Stimulated activated CD4-positive, alpha-beta T cell treated with anti-CD3 and anti-CD28 coated beads, Interleukin-2, amount 100 ng/mL, for 4 hours (primary cell): ENCODE measurements around the gene TFAP2D.

Experiments
- DNase-seq: peaks from one replicate; pipeline ENCODE4 v3.0.0-alpha.2; 2020; ENCODE audit warnings: low read depth

TFAP2D gene

GRCh38 chr6:50713226-50713625, at the start of gene TFAP2D:
TFAP2D (plus strand) TSS chr6:50713526; CDS start chr6:50714056, 530 bp downstream.
- DNase-seq = no peak

DNA sequence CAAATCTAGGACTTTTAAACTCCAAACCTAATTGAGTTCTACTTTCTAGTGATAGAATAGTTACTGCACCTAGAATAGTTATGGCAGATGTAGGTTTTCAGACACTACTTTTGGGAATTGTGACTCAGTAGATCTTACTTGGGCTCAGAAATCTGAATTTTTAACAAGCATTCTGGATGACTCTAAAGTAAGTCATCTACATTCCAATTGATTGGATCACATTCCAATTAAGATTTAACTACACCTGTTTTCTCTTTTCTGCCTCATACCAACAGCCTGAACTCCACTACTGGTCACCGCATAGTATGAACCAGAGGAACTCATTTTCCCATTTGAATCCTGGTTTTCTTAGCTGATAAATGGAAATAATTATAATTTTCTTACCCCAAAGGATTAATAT, 49.5 kb upstream of the TFAP2D start:
- no peak for DNase-seq

DNA sequence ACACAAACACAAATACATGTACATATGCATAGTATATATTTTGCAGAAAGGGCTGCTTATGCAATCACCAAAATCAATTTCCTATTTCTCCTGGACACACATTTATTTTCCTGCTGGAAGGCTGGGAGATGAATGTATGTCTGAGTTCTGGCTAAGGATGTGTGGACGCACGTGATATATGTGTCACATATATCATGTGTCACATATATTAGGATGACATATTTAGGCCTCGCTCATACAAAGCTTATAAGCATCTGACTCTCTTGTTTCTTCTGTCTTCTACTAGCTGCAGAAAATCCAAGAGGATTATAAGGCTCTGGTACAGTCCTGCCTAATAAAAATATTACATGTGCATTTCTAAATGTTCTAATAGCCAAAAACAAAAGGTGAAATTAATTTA, 47.2 kb upstream of the TFAP2D start:
- DNase-seq = no peak

DNA sequence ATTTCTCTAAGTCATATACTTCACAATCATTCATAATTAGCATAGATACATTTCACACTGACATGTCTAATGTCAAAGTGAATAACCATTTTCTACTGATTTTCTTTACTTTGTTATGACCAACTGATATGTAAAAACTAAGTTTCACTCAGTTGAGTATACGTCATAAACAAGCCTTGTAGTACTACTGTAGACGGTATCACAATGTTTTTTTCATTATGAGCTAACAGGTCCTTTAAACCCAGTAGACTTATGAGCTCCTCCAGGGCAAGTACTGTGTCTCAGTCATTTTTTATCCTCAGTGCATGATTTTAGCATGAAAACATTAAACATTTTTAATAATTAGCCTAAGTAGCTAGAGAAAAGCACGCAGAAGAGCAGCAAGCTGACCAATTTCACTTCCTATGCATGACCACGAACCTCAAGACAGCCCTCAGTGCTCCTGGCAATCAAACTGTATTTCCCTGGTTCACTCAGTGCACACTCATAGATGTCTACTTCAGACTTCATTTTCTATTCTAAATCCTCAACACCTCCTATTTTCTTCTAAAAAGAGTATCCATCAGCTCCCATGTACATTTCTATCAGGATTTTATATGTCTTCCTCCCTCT, 32.0 kb upstream of the TFAP2D start:
- no peak for DNase-seq

DNA sequence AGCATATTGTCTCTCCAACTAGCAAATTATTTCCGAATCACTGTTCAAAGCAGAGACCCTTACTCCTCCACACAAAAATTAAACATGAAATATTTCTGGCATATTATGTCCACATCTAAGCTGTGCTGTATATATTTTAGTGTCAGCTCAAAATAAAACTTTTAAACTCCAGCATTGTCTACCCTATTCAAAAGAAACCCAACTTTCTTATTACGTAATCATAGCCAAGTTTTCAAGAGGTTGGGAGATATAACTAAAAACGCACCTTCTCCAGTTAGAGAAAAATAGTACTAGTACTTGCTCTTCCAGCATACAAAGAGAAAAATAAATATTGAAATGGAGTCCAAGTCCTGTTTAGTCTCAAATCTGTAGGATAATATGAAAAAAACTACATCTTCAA, 24.1 kb upstream of the TFAP2D start:
- DNase-seq = no peak

DNA sequence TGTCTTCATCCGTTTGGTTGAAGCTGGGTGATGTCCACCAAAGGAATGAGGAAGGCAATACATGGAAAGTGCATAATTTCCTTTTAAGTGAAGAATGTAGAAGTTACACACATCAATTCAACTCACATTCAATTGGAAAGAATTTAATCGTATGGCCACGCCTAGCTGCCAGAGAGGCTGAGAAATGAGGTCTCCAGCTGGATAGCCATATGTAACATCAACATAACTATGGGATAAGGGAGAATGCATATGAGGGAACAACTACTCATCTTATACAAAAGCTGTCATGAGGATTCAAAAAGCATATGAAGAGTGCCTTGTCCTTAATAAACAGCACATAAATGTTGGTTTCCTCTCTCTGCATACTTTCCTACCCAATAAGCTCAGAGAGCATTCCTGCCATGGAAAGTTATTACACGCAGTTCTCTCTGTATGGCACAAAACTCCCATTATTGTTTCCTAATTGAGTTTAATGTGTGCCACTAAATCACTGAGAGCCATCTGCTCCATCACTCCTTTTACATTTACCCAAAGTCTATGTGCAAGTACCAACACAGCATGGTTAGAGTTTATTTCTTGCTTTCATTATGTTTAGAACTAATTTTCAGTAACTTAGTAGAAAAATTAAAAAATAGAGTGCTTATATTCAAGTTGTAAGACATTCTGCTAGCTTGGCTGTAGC, 21.4 kb upstream of the TFAP2D start:
- DNase-seq = no peak

- no peak for DNase-seq
These were observed 14.8 kb upstream of the TFAP2D start for GRCh38 chr6:50698546-50698945.

- no peak for DNase-seq
These were observed 14.1 kb upstream of the TFAP2D start for GRCh38 chr6:50699051-50699775.

DNA sequence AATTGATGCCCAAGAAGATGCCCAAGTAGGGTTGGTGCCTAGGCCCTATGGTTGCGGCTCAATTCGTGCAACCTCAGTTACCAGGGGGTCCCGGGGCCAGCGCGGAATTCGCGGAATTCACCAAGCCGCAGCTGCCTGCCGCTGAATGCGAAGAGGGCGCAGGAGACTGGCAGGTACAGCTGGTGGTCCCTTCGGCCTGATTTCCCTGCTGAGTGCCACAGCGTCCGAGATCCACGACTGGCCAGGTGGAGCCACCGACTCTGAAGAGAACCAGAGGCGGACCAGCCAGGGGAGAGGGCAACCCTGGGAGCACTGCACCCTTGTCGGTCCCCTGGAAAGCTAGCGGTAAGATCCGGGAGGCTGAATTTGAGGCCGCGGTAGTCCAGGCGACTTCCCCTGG, 6.8 kb upstream of the TFAP2D start:
- no peak for DNase-seq

GRCh38 chr6:50707191-50707590, 6.1 kb upstream of the TFAP2D start:
- no peak for DNase-seq

DNA sequence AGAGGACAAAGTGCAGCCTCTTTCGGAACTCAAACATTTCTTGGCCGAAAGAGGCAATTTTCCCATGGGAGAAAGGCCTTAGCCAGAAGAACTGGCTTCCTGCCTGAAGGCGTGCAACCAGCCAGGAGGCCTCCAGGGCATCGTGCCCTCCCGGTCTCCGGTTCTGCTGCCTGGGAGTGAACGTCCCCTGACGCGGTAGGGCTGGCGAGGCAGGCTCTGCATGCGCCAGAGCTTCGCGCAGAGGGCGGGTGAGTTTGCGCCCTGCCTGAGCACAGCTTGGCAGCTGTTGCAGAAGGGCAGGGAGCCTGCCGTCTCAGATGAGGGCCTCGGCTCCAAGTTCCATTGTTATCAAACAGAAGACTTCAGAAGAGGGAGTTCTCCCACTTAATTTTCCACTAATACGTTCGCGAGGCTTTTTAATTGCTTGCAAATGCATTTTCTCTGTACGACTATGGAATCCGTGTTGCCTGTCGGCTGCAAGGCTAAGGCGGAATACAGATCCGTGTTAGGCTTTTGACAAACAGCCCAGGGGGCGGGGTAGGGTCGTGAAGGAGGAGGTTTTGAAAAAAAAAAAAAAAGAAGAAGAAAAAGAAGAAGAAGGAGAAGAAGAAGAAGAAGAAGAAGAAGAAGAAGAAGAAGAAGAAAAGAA, 5.5 kb upstream of the TFAP2D start:
- no peak for DNase-seq

DNA sequence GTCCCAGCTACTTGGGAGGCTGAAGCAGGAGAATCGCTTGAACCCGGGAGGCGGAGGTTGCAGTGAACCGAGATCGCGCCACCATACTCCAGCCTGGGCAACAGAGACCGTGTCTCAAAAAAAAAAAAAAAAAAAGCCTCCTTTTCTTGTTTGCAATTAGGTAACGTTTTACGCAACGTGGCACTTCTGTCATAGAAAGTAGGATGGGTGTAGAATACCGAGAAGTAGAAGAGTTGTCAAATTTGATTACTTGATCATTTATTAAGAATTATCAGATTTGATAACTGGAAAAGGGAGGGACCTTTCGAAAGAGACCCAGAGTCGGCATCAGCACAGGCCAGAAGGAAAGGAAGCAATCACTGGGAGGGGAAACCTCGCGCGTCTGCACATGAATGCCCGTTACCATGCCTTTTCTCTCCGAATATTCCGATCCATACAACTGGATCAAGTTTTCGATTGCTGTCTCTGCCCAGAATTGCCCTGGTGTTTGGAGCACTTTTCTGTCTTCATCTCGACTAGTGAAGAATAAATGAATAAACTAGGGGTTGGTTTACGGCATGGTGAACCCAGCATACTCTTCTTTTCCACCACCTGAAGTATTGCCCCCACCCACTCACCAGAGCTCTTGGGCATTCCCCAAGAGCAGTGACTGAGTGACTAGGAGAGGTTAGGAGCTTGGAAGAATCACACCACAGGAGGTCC, 4.5 kb upstream of the TFAP2D start:
- no peak for DNase-seq

GRCh38 chr6:50709366-50709734, 4.0 kb upstream of the TFAP2D start:
- no peak for DNase-seq

DNA sequence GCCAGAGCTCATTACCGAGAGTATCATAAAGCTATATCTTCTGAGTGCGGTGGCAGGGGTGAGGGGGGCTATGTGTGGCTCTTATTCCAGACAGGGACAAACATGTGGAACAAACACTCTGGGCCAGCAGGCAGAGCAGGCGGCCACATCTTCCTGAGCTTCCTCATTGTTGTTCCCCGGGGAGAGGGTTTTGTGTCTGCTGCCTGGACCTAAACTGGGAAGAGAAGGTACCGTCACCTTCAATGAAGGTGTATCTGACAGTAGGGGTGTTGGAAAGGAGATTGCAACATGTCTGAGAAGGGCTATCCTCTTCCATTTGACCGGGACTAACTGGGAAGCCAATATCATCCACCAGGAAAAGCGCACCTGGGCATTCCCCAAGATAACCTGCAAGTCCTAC, 1.6 kb upstream of the TFAP2D start:
- DNase-seq = no peak

GRCh38 chr6:50712291-50712690, 1.0 kb upstream of the TFAP2D start:
- no peak for DNase-seq

DNA sequence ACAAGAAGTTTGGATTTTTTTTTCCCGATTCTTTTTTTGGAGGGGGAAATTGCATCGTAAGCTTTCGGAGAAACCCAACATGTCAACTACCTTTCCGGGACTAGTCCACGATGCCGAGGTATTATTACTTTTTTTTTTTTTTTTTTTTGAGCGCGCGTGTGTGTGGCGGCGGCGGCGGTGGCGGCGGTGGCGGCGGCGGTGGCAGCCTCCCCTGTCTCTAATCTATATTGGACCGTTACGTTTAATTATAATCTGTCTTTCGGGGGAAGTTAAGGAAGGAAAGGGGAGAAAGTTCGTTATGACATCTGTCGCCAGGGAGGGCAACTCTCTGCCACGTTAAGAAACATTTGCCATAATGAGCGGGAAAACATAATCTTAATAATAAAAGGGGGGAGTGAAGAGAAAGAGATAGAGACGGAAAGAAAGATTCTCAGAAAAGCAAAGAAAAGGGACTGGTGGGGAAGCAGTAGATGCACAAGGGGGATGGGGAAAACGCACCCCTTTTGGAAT, 706 bp downstream of the TFAP2D start:
- no peak for DNase-seq

GRCh38 chr6:50714487-50715379, 1.4 kb downstream of the TFAP2D start:
- no peak for DNase-seq

DNA sequence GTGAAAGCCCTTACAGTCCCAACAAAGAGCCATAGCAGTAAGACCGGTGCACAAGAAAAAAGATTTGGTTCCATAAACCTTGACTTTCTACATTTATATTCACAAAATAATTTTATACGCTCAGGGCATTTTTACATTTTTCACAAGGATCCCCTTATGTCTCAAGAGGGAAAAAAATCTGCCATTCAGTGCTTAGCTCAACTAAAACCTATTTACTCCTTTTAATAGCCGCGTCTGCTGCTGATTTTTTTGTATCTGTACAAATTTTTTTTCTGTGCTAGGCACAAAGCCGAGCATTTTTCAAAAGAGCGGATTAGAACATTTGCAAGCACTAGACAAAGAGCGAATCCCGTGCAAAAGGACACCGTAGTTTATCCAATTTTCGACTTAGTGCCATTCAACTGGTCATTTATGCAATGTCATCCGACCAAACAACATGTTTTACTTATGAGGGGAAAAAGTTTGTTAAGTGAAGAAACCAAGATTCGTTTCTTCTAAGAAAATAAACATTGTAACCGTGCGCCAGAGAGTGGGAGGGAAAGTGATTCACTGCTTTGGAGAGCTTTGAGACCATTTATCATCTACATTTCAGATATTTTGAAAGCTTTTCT, 3.7 kb downstream of the TFAP2D start:
- no peak for DNase-seq

DNA sequence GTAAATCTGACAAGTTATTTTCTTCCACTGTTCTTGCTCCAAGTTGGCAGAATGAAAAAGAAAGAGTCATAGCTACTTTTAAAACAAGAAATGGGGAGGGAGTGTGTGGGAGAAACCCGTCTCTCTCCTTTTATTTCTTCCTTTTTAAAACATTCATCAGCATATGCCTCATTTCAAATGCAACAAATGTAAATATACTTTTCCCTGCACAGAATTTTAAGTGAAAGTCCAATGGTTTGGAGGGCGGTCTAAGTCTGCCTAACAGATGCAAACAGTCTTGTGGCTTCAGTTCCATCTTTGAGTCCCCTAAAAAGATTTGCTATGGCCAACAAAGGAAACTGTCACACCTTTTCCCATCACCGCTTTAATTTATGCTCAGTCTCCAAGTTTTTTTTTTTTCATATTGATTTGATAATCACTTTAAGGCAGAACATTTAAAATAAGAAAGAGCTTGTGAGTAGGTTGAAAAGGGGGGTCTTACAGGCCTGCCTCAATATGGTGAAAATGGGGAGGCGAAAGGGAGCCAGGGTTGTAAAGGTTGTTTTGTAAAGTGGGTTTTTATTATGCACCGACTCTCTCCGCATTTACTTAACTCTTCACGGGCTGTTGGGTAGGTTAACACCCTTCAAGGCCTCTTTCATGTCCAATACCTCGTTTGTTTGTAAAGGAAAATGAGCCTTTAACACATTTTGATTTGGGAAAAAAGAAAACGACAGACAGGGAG, 4.6 kb downstream of the TFAP2D start:
- no peak for DNase-seq

GRCh38 chr6:50718566-50718965, 5.2 kb downstream of the TFAP2D start:
- DNase-seq = no peak
